IMR-90 (cell line): ENCODE results near the gene TLCD2. TPM values are rescaled to one million over a fixed set of nuclear protein-coding genes. Genes with fewer than 3 reads are reported as not detected.
A peak's percentile ranks its signal among the peaks of the same experiment; 100 is the strongest.

Experiments
- ATAC-seq: fragments of 200-7000 bp; cut with Tn5 transposase; 2 replicates; pipeline ENCODE4 v1.9.1; 2020; ENCODE audit warnings: low read depth, mild to moderate bottlenecking, moderate library complexity
- BruUV-seq: library from RNA; stranded (reverse); fragments of 400-500 nt; replicated peaks from 2 replicates; lab custom pipeline; 2021; lab: Mats Ljungman, UMichigan
- CTCF ChIA-PET: fragments of 300-600 bp; formaldehyde crosslinking; extraction: SDS; loops from one replicate; lab custom pipeline; 2021; ENCODE audit warnings: antibody characterized with exemption; lab: Yijun Ruan, JAX
- POLR2A ChIA-PET: fragments of 300-600 bp; sonication (Branson Sonifier 250); formaldehyde crosslinking; loops from one replicate; lab custom pipeline; 2022; ENCODE audit warnings: antibody characterized with exemption; ENCODE audit not compliant: unreplicated experiment; lab: Charles Lee
- DNase-seq: peaks from one replicate; pipeline ENCODE4 v3.0.0; 2013
- H2AFZ ChIP-seq: replicated peaks from 2 replicates; pipeline ENCODE3; 2013; ENCODE audit warnings: low read length, mild to moderate bottlenecking; ENCODE audit not compliant: poor library complexity
- H2AK5ac ChIP-seq: 2 replicates; pipeline ENCODE4 v1.6.1; 2013; ENCODE audit warnings: low read depth, low read length, inconsistent platforms
- H2AK9ac ChIP-seq: replicated peaks from 2 replicates; pipeline ENCODE3; 2013; ENCODE audit warnings: mild to moderate bottlenecking, low read depth, low read length, moderate library complexity; ENCODE audit not compliant: poor library complexity
- H2BK120ac ChIP-seq: 2 replicates; pipeline ENCODE4 v1.6.1; 2013; ENCODE audit warnings: low read depth, low read length, inconsistent platforms
- H2BK15ac ChIP-seq: 3 replicates; pipeline ENCODE4 v1.6.1; 2013; ENCODE audit warnings: low read depth, low read length, inconsistent platforms
- H2BK20ac ChIP-seq: 2 replicates; pipeline ENCODE4 v1.6.1; 2013; ENCODE audit warnings: low read depth, mild to moderate bottlenecking, inconsistent platforms, low read length, moderate library complexity
- H2BK5ac ChIP-seq: 2 replicates; pipeline ENCODE4 v1.6.1; 2013; ENCODE audit warnings: mild to moderate bottlenecking, low read depth, low read length, inconsistent platforms; ENCODE audit not compliant: poor library complexity, severe bottlenecking
- H3K14ac ChIP-seq: replicated peaks from 2 replicates; pipeline ENCODE4 v1.6.1; 2013; ENCODE audit warnings: low read depth, low read length, inconsistent platforms
- H3K18ac ChIP-seq: 2 replicates; pipeline ENCODE4 v1.6.1; 2013; ENCODE audit warnings: low read depth, low read length, control low read depth
- H3K23ac ChIP-seq: 2 replicates; pipeline ENCODE4 v1.6.1; 2013; ENCODE audit warnings: low read depth, low read length, inconsistent platforms
- H3K27ac ChIP-seq: 2 replicates; pipeline ENCODE4 v1.5.1; 2013; ENCODE audit warnings: mild to moderate bottlenecking, control low read depth, low read length; ENCODE audit not compliant: insufficient read depth
- H3K27me3 ChIP-seq: 2 replicates; pipeline ENCODE4 v1.6.1; 2013; ENCODE audit warnings: low read length; ENCODE audit not compliant: control insufficient read depth, insufficient read depth
- H3K36me3 ChIP-seq: 2 replicates; pipeline ENCODE4 v1.6.1; 2013; ENCODE audit warnings: low read length, mixed read lengths; ENCODE audit not compliant: control insufficient read depth, insufficient read depth
- H3K4ac ChIP-seq: 2 replicates; pipeline ENCODE4 v1.6.1; 2013; ENCODE audit warnings: low read depth, low read length, inconsistent platforms
- H3K4me1 ChIP-seq: 2 replicates; pipeline ENCODE4 v1.6.1; 2013; ENCODE audit warnings: low read length, mixed read lengths; ENCODE audit not compliant: control insufficient read depth, insufficient read depth
- H3K4me2 ChIP-seq: 2 replicates; pipeline ENCODE4 v1.6.1; 2013; ENCODE audit warnings: low read depth, mild to moderate bottlenecking, control low read depth, low read length, moderate library complexity
- H3K4me3 ChIP-seq: 2 replicates; pipeline ENCODE4 v1.5.1; 2013; ENCODE audit warnings: low read depth, mild to moderate bottlenecking, control low read depth, low read length, moderate library complexity; ENCODE audit not compliant: insufficient read depth
- H3K56ac ChIP-seq: 2 replicates; pipeline ENCODE4 v1.6.1; 2013; ENCODE audit warnings: low read length, inconsistent platforms; ENCODE audit not compliant: insufficient read depth; ENCODE audit errors: extremely low read depth
- H3K79me1 ChIP-seq, 2 experiments: 2 replicates each; pipeline ENCODE4 v1.6.1; 2013; ENCODE audit warnings: low read length in 2 of 2, inconsistent platforms in 1 of 2, low read depth in 1 of 2
- H3K9ac ChIP-seq: 2 replicates; pipeline ENCODE4 v1.6.1; 2013; ENCODE audit warnings: low read depth, low read length, control low read depth
- H3K9me1 ChIP-seq: 2 replicates; pipeline ENCODE4 v1.6.1; 2013; ENCODE audit warnings: low read length, inconsistent platforms; ENCODE audit not compliant: insufficient read depth
- H3K9me3 ChIP-seq: 2 replicates; pipeline ENCODE4 v1.6.1; 2013; ENCODE audit warnings: low read length; ENCODE audit not compliant: control insufficient read depth, insufficient read depth
- H4K20me1 ChIP-seq: 2 replicates; pipeline ENCODE4 v1.6.1; 2013; ENCODE audit warnings: low read length, inconsistent platforms; ENCODE audit not compliant: insufficient read depth
- H4K5ac ChIP-seq: 2 replicates; pipeline ENCODE4 v1.6.1; 2013; ENCODE audit warnings: mild to moderate bottlenecking, low read depth, low read length, control low read depth
- H4K8ac ChIP-seq, 2 experiments: 2 replicates each; pipeline ENCODE4 v1.6.1; 2013; ENCODE audit warnings: low read depth in 2 of 2, low read length in 2 of 2, control low read depth in 1 of 2, inconsistent platforms in 1 of 2
- H4K91ac ChIP-seq: 2 replicates; pipeline ENCODE4 v1.6.1; 2013; ENCODE audit warnings: low read depth, low read length, inconsistent platforms; ENCODE audit not compliant: insufficient read depth
- BHLHE40 ChIP-seq: fragments of 150-350 bp; IDR thresholded peaks from 2 replicates; pipeline ENCODE4 v1.6.1; 2016; ENCODE audit warnings: mild to moderate bottlenecking, low read depth, low read length
- CEBPB ChIP-seq: IDR thresholded peaks from 2 replicates; pipeline ENCODE4 v1.6.1; 2012; ENCODE audit warnings: low read depth, low read length, improper control_type of control experiment
- CHD1 ChIP-seq: IDR thresholded peaks from 2 replicates; pipeline ENCODE4 v1.6.1; 2012; ENCODE audit warnings: low read depth, low read length, improper control_type of control experiment
- ELK1 ChIP-seq: fragments of 150-350 bp; IDR thresholded peaks from 2 replicates; pipeline ENCODE4 v1.6.1; 2016; ENCODE audit warnings: low read depth, mild to moderate bottlenecking, low read length, moderate library complexity, borderline replicate concordance
- FOS ChIP-seq: fragments of 150-350 bp; IDR thresholded peaks from 2 replicates; pipeline ENCODE4 v1.6.1; 2016; ENCODE audit warnings: low read depth, low read length
- MAFK ChIP-seq: IDR thresholded peaks from 2 replicates; pipeline ENCODE4 v1.6.1; 2012; ENCODE audit warnings: low read depth, low read length, improper control_type of control experiment
- MAZ ChIP-seq: IDR thresholded peaks from 2 replicates; pipeline ENCODE4 v1.6.1; 2012; ENCODE audit warnings: low read depth, mild to moderate bottlenecking, low read length, improper control_type of control experiment, moderate library complexity, borderline replicate concordance
- MXI1 ChIP-seq: IDR thresholded peaks from 2 replicates; pipeline ENCODE4 v1.6.1; 2012; ENCODE audit warnings: low read depth, mild to moderate bottlenecking, low read length, moderate library complexity, borderline replicate concordance
- NFE2L2 ChIP-seq: fragments of 150-350 bp; IDR thresholded peaks from 2 replicates; pipeline ENCODE4 v1.6.1; 2016; ENCODE audit warnings: low read depth, mild to moderate bottlenecking, low read length
- POLR2A ChIP-seq: IDR thresholded peaks from 2 replicates; pipeline ENCODE4 v1.6.1; 2012; ENCODE audit warnings: mild to moderate bottlenecking, low read depth, low read length
- RAD21 ChIP-seq: IDR thresholded peaks from 2 replicates; pipeline ENCODE4 v1.6.1; 2012; ENCODE audit warnings: low read length, improper control_type of control experiment
- RCOR1 ChIP-seq: IDR thresholded peaks from 2 replicates; pipeline ENCODE4 v1.6.1; 2012; ENCODE audit warnings: mild to moderate bottlenecking, low read length, improper control_type of control experiment; ENCODE audit not compliant: insufficient replicate concordance
- RFX5 ChIP-seq: IDR thresholded peaks from 2 replicates; pipeline ENCODE4 v1.8.0; 2012; ENCODE audit warnings: low read depth, mild to moderate bottlenecking, low read length, moderate library complexity
- SMC3 ChIP-seq: fragments of 150-350 bp; IDR thresholded peaks from 2 replicates; pipeline ENCODE4 v1.6.1; 2016; ENCODE audit warnings: low read depth, mild to moderate bottlenecking, antibody characterized with exemption, low read length, moderate library complexity
- WGBS, 2 experiments: methylation state at CpG; one replicate each; pipeline versions ENCODE4 v1.1.5 to v1.1.7; 2013; ENCODE audit warnings: missing lambda C conversion rate in 2 of 2; ENCODE audit not compliant: insufficient read length in 1 of 2; ENCODE audit errors: extremely low coverage in 2 of 2; 5-methylcytosine and 5-hydroxymethylcytosine counted together
- dilution Hi-C: fragments of 300-500 bp; cut with HindIII; formaldehyde crosslinking; loops from one replicate; pipeline ENCODE4 v1.14.3; 2018; ENCODE audit warnings: low sequenced_read_pairs; ENCODE audit not compliant: unreplicated experiment
- in situ Hi-C: fragments of 300-500 bp; cut with MboI; formaldehyde crosslinking; loops from 3 replicates; pipeline ENCODE4 v1.14.3; 2019; ENCODE audit warnings: low sequenced_read_pairs, inconsistent platforms, mixed read lengths
- intact Hi-C: fragments of 100-400 bp; cut with micrococcal nuclease; formaldehyde crosslinking; loops from 2 replicates; pipeline ENCODE4 v1.10.0; 2022
- polyA plus RNA-seq, 3 experiments: library from polyadenylated mRNA; depleted of rRNA; stranded (reverse); fragments of >200 nt; gene quantifications; 2 replicates each; pipeline ENCODE4 v1.2.3, GENCODE V29; 2012; ENCODE audit warnings: low replicate concordance in 1 of 3
- total RNA-seq: library from RNA; depleted of rRNA; stranded (reverse); fragments of >200 nt; gene quantifications from 2 replicates; pipeline ENCODE4 v1.2.3, GENCODE V29; 2012
- TF ChIP-seq, protein P1 (sequence below): fragments of 150-350 bp; IDR thresholded peaks from 2 replicates; pipeline ENCODE4 v1.6.1; 2017; ENCODE audit warnings: mild to moderate bottlenecking, antibody characterized with exemption, low read length, low read depth

Gene TLCD2
- total and polyA plus RNA-seq, 2 of the 4 experiments (the other 2 are of a cell fraction): 0.72 to 1.2 TPM

DNA sequence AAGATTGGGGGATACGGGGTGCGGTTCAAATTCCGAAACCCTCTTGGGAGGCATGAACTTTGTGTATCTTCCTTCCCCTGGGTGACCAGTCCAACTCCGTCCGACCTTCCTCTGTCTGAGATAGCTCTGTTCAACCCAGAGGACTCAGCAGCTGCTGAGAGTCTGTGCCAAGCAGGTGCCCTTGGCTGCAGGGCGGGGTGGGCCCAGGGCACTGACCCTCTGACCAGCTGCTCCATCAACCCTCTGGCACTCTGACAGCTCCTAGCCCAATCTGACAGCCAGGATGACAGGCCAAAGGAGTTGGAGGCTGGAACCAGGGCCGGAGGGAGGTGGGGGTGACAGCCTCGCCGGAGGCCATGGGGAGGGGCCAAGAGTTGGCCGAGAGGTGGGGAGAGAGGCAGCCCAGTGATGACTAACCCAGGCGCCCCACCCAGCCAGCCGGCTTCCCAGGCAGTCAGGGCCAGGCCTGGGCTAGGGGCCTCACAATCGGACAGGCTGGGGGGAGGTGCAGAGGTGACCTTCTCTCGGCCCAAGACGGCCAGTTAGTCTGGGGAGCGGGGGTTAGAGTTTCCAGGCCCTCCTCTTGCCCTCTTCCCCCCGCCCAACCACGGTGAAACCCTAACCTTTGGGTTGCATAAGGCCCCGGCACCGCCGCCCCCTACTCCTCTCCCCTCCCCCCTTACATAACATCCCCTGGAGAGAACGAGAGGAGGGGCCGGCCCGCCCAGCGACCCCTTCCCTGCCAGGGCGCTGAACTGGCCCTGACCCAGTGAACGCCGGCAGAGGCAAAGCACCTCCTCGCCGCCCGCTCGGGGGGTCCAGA lies 5.0 kb upstream of the TLCD2 start:
- Histone ChIP-seq H2BK120ac (peak overlapping the region; percentile 38; the same call in 1 of the 2 replicates), H3K4ac (peak overlapping the region; percentile 76), H3K9me3 (no peaks in the 10 kb centered on the region), H3K36me3 (peaks cover 32% of the 10 kb centered on the region), H2BK5ac (peak overlapping the region; percentile 96), H3K79me1 (peaks cover 0 to 60% of the 10 kb centered on the region in 2 experiments; a peak in 2 of 4 replicates), H3K27ac (peak overlapping the region; percentile 98), H3K4me2 (peak overlapping the region; percentile 89), H4K8ac (peak overlapping the region in 1 of 2 experiments; percentile 80; a peak in 3 of 4 replicates), H3K4me3 (peak overlapping the region; percentile 78), H3K4me1 (peaks cover 27% of the 10 kb centered on the region), H2AK9ac (peak overlapping the region; percentile 99), H4K20me1 (peaks cover 54% of the 10 kb centered on the region), H2AFZ (peak overlapping the region; percentile 75), H3K9ac (peak overlapping the region; percentile 92), H3K27me3 (no peaks in the 10 kb centered on the region), H3K23ac (peak overlapping the region; percentile 70; the same call in 1 of the 2 replicates), H3K9me1 (peaks cover 12% of the 10 kb centered on the region), H4K91ac (peak overlapping the region; percentile 89), H2BK20ac (no peak overlapping the region), H4K5ac (peak overlapping the region; percentile 41), H3K56ac (peak overlapping the region; percentile 84), H2AK5ac (peak overlapping the region; percentile 87), H3K18ac (peak overlapping the region; percentile 59), H2BK15ac (no peak overlapping the region), H3K14ac (peak overlapping the region; percentile 85)
- intact Hi-C loops: loop anchor here (1.0 to 5.0 kb wide), 3 partner anchors 30 to 327 kb away; partner anchors contain the start of genes OVCA2 and PRPF8
- 0% methylated on average over 4 of the region's 32 CpGs; no CpG with 5 or more reads in 1 of the 2 experiments for WGBS, 2 experiments
- DNase-seq (peak; percentile 88), ATAC-seq (peak; percentile 28)
- ChIA-PET POLR2A (interaction anchor here (0.6 to 2.2 kb wide), 6 partner anchors 59 to 187 kb away, joined by 3 to 11 read pairs (median 4); partner anchors contain the start of genes RPA1 and SMYD4), CTCF (interaction anchor here (1.0 kb wide), 1 partner anchor 66 kb away, joined by 5 read pairs; the partner anchor contains the start of gene RILP)
- BruUV-seq: no TSS peak
- dilution Hi-C loops: no loop called here
- in situ Hi-C loops: loop anchor here (25.0 kb wide), 1 partner anchor 322 kb away; the partner anchor contains the start of genes DPH1, OVCA2 and RTN4RL1
- TF ChIP-seq SMC3 (no peak), RFX5 (no peak), MXI1 (peak; percentile 59; the same call in 1 of the 2 replicates), MAFK (no peak), ELK1 (no peak), POLR2A (peak; percentile 47; the same call in 1 of the 2 replicates), NFE2L2 (no peak), FOS (peak; percentile 31), BHLHE40 (no peak), RCOR1 (no peak), RAD21 (no peak), CHD1 (peak; percentile 41; the same call in 1 of the 2 replicates), CEBPB (no peak), MAZ (peak; percentile 85)
- TF ChIP-seq, protein P1, sequence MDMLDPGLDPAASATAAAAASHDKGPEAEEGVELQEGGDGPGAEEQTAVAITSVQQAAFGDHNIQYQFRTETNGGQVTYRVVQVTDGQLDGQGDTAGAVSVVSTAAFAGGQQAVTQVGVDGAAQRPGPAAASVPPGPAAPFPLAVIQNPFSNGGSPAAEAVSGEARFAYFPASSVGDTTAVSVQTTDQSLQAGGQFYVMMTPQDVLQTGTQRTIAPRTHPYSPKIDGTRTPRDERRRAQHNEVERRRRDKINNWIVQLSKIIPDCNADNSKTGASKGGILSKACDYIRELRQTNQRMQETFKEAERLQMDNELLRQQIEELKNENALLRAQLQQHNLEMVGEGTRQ: no peak
